Measurements from ENCODE around the gene SLCO6A1. TPM values are rescaled to one million over a fixed set of nuclear protein-coding genes. Genes with fewer than 3 reads are reported as not detected.

SLCO6A1 gene
- polyA plus RNA-seq, 3 donors: not detected

DNA sequence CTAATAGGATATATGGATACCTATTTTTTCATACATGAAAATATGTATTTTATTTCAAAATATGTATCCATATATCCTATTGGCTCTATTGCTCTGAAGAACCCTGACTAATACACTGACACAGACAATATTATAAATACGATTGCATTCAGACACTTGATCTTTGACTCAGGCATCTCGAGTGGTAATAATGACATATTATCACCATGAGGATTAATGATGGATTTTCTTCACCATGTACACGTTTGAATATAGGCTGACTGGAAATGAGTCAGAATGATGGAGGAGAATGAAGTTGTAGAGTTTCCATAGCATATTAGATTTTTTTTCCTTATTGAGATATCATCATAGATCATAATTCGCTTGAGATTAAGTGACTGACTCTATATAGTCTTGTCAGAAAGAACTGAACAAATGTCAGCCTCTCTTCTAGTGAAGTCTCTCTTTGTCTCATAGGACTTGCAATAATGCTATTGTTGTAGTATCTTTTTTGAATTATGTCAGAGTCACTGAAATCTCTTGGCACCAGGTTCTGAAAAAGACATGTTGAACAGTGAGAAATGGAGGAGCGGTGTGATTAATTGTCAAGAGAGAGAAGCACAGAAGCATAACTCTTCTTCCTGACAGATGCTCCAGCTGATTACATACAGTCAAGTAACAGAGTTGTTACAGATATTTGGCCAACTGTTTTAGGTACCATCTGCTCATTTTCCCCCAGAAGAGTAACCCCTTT is 41.4 kb upstream of the SLCO6A1 start:
- H4K20me1 ChIP-seq (ENCODE audit: insufficient read depth, low read length): no peaks in the 10 kb centered on the region
- Mint-ChIP-seq H3K27ac (no peak overlapping the region), H3K4me1 (peaks cover 6% of the 10 kb centered on the region), H3K4me3 (no peak overlapping the region), H3K9me3 (peaks cover 0 to 10% (median 6%) of the 10 kb centered on the region in 7 donors), H3K36me3 (no peaks in the 10 kb centered on the region), H3K27me3 (ENCODE audit: low read depth in 3 of 3) (peaks cover 0 to 1% (median 0%) of the 10 kb centered on the region in 3 donors)
- TF ChIP-seq, protein P1, sequence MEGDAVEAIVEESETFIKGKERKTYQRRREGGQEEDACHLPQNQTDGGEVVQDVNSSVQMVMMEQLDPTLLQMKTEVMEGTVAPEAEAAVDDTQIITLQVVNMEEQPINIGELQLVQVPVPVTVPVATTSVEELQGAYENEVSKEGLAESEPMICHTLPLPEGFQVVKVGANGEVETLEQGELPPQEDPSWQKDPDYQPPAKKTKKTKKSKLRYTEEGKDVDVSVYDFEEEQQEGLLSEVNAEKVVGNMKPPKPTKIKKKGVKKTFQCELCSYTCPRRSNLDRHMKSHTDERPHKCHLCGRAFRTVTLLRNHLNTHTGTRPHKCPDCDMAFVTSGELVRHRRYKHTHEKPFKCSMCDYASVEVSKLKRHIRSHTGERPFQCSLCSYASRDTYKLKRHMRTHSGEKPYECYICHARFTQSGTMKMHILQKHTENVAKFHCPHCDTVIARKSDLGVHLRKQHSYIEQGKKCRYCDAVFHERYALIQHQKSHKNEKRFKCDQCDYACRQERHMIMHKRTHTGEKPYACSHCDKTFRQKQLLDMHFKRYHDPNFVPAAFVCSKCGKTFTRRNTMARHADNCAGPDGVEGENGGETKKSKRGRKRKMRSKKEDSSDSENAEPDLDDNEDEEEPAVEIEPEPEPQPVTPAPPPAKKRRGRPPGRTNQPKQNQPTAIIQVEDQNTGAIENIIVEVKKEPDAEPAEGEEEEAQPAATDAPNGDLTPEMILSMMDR (IDR thresholded peaks at IDR 0.05): no peak
- no peak overlapping the region for H3K9ac ChIP-seq (ENCODE audit: insufficient read depth, low read length, poor library complexity, severe bottlenecking)
- no peaks in the 10 kb centered on the region for H3K4me1 ChIP-seq (ENCODE audit: control insufficient read depth in 1 of 2, insufficient read depth in 2 of 2, low read length in 2 of 2)
- no peak overlapping the region for H3K27ac ChIP-seq (ENCODE audit: low read depth in 1 of 2, low read length in 2 of 2)
- no peaks in the 10 kb centered on the region for H3K27me3 ChIP-seq (ENCODE audit: control insufficient read depth in 2 of 2, insufficient read depth in 2 of 2, low read length in 2 of 2)
- H2AFZ ChIP-seq (ENCODE audit: insufficient read depth, low read depth, low read length, poor library complexity, severe bottlenecking): no peak overlapping the region
- no CpG with 5 or more reads among the region's 5 CpGs for WGBS (ENCODE audit: insufficient coverage)
- no peak overlapping the region for H3K4me2 ChIP-seq (replicated peaks; ENCODE audit: extremely low read depth, low read length, poor library complexity, severe bottlenecking)
- H3K4me3 ChIP-seq (replicated peaks in 1 of 3; ENCODE audit: low read depth in 2 of 3, low read length in 3 of 3): no peak overlapping the region
- H3K9me3 ChIP-seq (replicated peaks in 1 of 2; ENCODE audit: control insufficient read depth in 1 of 2, insufficient read depth in 1 of 2, low read length in 2 of 2): peaks cover 5 to 7% of the 10 kb centered on the region in 2 donors
- no peak for DNase-seq
- no peaks in the 10 kb centered on the region for H3K36me3 ChIP-seq (replicated peaks in 1 of 2; ENCODE audit: control insufficient read depth in 1 of 2, insufficient read depth in 2 of 2, low read length in 2 of 2)
- no peaks in the 10 kb centered on the region for H3K79me2 ChIP-seq (ENCODE audit: insufficient read depth, low read length)
- intact Hi-C loops (cut with micrococcal nuclease): no loop called here

DNA sequence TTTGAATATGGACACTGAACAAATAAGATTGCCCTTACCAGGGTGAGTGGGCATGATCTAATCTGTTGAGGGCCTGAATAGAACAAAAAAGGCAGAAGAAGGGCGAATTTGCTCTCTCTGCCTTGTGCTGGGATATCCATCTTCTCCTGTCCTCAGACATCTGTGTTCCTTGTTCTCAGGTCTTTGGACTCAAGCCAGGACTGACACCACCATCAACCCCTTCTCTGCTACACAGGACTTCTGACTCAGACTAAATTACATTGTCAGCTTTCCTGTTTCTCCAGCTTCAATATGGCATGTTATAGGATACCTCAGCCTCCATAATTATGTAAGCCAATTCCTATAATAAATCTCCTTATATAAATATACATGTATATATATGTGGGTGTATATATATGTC is 40.8 kb upstream of the SLCO6A1 start:
- H4K20me1 ChIP-seq (ENCODE audit: insufficient read depth, low read length): no peaks in the 10 kb centered on the region
- no peak overlapping the region for H3K27ac ChIP-seq (ENCODE audit: low read depth in 1 of 2, low read length in 2 of 2)
- no peak overlapping the region for H3K4me2 ChIP-seq (replicated peaks; ENCODE audit: extremely low read depth, low read length, poor library complexity, severe bottlenecking)
- H3K79me2 ChIP-seq (ENCODE audit: insufficient read depth, low read length): no peaks in the 10 kb centered on the region
- 89% methylated on average over 1 of the region's 1 CpG for WGBS (ENCODE audit: insufficient coverage)
- H3K4me1 ChIP-seq (ENCODE audit: control insufficient read depth in 1 of 2, insufficient read depth in 2 of 2, low read length in 2 of 2): no peaks in the 10 kb centered on the region
- no peak for DNase-seq
- H3K27me3 ChIP-seq (ENCODE audit: control insufficient read depth in 2 of 2, insufficient read depth in 2 of 2, low read length in 2 of 2): no peaks in the 10 kb centered on the region
- H3K4me3 Mint-ChIP-seq: no peak overlapping the region
- intact Hi-C loops (cut with micrococcal nuclease): no loop called here
- no peaks in the 10 kb centered on the region for H3K36me3 ChIP-seq (replicated peaks in 1 of 2; ENCODE audit: control insufficient read depth in 1 of 2, insufficient read depth in 2 of 2, low read length in 2 of 2)
- TF ChIP-seq, protein P1 (IDR thresholded peaks at IDR 0.05): no peak
- peaks cover 0 to 13% (median 8%) of the 10 kb centered on the region in 7 donors for H3K9me3 Mint-ChIP-seq
- H3K4me3 ChIP-seq (replicated peaks in 1 of 3; ENCODE audit: low read depth in 2 of 3, low read length in 3 of 3): no peak overlapping the region
- H2AFZ ChIP-seq (ENCODE audit: insufficient read depth, low read depth, low read length, poor library complexity, severe bottlenecking): no peak overlapping the region
- peaks cover 0 to 1% (median 0%) of the 10 kb centered on the region in 3 donors for H3K27me3 Mint-ChIP-seq (ENCODE audit: low read depth in 3 of 3)
- no peaks in the 10 kb centered on the region for H3K36me3 Mint-ChIP-seq
- H3K27ac Mint-ChIP-seq: no peak overlapping the region
- no peak overlapping the region for H3K9ac ChIP-seq (ENCODE audit: insufficient read depth, low read length, poor library complexity, severe bottlenecking)
- H3K4me1 Mint-ChIP-seq: peaks cover 6% of the 10 kb centered on the region
- H3K9me3 ChIP-seq (replicated peaks in 1 of 2; ENCODE audit: control insufficient read depth in 1 of 2, insufficient read depth in 1 of 2, low read length in 2 of 2): peaks cover 7 to 8% of the 10 kb centered on the region in 2 donors

All from CD14-positive monocyte (primary cell).